Activated effector memory CD4-positive, alpha-beta T cell treated with Interleukin-2 at 50 U/mL for 16 hours (primary cell): ENCODE data around the gene DNAJB6.
A peak's percentile ranks its signal among the peaks of the same experiment; 100 is the strongest.

ENCODE experiments used
- DNase-seq: peaks from one replicate; pipeline ENCODE4 v3.0.0-alpha.2; 2020

The DNAJB6 gene

GRCh38 chr7:157371296-157371695 lies 34.5 kb downstream of the DNAJB6 start:
- no peak for DNase-seq

- no peak for DNase-seq
Observed at GRCh38 chr7:157372300-157373232, 35.8 kb downstream of the DNAJB6 start.

- no peak for DNase-seq
Observed at GRCh38 chr7:157373493-157373892, 36.7 kb downstream of the DNAJB6 start.

GRCh38 chr7:157375410-157375809 lies 38.6 kb downstream of the DNAJB6 start:
- DNase-seq, result no peak

GRCh38 chr7:157377436-157378124 lies 40.8 kb downstream of the DNAJB6 start:
- no peak for DNase-seq

GRCh38 chr7:157378390-157378789 lies 41.6 kb downstream of the DNAJB6 start:
- DNase-seq, result no peak

- no peak for DNase-seq
Observed at GRCh38 chr7:157379493-157379892, 42.7 kb downstream of the DNAJB6 start.

- no peak for DNase-seq
Observed at GRCh38 chr7:157380416-157380815, 43.6 kb downstream of the DNAJB6 start.

- no peak for DNase-seq
Observed at GRCh38 chr7:157383868-157384267, 47.1 kb downstream of the DNAJB6 start.

GRCh38 chr7:157384301-157384700 lies 47.5 kb downstream of the DNAJB6 start:
- no peak for DNase-seq

GRCh38 chr7:157386979-157387800 lies 50.4 kb downstream of the DNAJB6 start:
- DNase-seq, result peak; percentile 78

GRCh38 chr7:157388301-157388700 lies 51.5 kb downstream of the DNAJB6 start:
- DNase-seq, result no peak

- DNase-seq, result peak; percentile 18
Observed at GRCh38 chr7:157389951-157390730, 53.3 kb downstream of the DNAJB6 start.

- no peak for DNase-seq
Observed at GRCh38 chr7:157391036-157391710, 54.4 kb downstream of the DNAJB6 start.

- DNase-seq, result no peak
Observed at GRCh38 chr7:157392256-157393037, 55.6 kb downstream of the DNAJB6 start.

GRCh38 chr7:157394246-157395191 lies 57.7 kb downstream of the DNAJB6 start:
- no peak for DNase-seq

- no peak for DNase-seq
Observed at GRCh38 chr7:157395206-157395605, 58.4 kb downstream of the DNAJB6 start.

- no peak for DNase-seq
Observed at GRCh38 chr7:157396316-157397035, 59.7 kb downstream of the DNAJB6 start.
